Measurements from ENCODE around the gene FUNDC2. TPM values are rescaled to one million over a fixed set of nuclear protein-coding genes. Genes with fewer than 3 reads are reported as not detected.

FUNDC2 gene
- total RNA-seq, 1 experiment from 2014 or later: 80.7 TPM

DNA sequence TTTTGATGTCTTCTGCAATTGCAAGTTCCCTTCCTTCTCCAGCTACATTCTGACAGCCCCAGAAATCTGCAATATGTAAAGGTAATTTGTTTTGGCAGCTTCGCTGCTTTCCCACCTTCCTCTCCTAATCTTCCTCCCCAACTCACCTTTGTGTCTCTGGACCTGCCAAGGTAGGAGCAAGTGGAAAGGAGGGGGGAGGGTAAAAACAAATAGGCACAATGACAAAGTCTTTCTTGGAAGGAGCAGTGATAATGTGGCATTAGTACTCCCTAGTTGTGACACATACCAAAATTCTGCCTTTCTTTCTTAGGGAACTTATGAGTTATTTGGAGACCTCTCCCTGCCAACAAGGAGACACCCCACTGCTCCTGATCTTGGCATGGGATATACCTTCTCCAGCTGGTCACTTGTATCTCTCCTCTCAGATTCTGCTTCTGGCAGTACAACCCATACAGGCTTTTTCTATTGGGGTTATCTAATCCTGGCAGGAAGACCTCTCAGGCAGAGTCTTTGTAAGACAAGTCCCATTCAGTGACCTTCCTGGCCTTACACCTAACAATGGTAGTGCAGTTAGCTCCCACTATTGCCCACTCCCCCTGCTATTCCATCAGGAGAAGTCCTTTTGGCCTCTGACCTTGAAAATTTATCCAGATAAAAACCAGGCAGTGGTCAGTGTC, 28.3 kb upstream of the FUNDC2 start:
- intact Hi-C loops (cut with micrococcal nuclease): no loop called here
- DNase-seq (no peak), ATAC-seq (no peak)
- H3K4me3 ChIP-seq (ENCODE audit: low read length): no peak overlapping the region
- ChIA-PET POLR2A (ENCODE audit: unreplicated experiment) (no interaction called here), CTCF (no interaction called here)
- H3K9me3 ChIP-seq (ENCODE audit: low read length): no peaks in the 10 kb centered on the region
- no TSS peak for BruUV-seq (replicated peaks)
- H3K27me3 ChIP-seq (ENCODE audit: low read length): no peaks in the 10 kb centered on the region
- no peak for TF ChIP-seq CTCF (conservative IDR thresholded peaks at IDR 0.05; ENCODE audit: low read depth, low read length)
- H3F3A ChIP-seq (ENCODE audit: low read length, unreplicated experiment): no peaks in the 10 kb centered on the region
- no peaks in the 10 kb centered on the region for H3K4me1 ChIP-seq (ENCODE audit: insufficient read depth, low read length)
- H4K20me1 ChIP-seq (ENCODE audit: low read length): no peaks in the 10 kb centered on the region
- no peak overlapping the region for H2AFZ ChIP-seq (ENCODE audit: low read length)
- no peaks in the 10 kb centered on the region for H3K36me3 ChIP-seq (ENCODE audit: low read depth, low read length)
- no peak overlapping the region for H3K4me2 ChIP-seq (ENCODE audit: low read length)
- no peaks in the 10 kb centered on the region for H3K9me2 ChIP-seq (replicated peaks; ENCODE audit: low read length)
- no peak overlapping the region for H3K27ac ChIP-seq (ENCODE audit: low read length)
- no peak overlapping the region for H3K9ac ChIP-seq (ENCODE audit: low read length)
- no peaks in the 10 kb centered on the region for H3K79me2 ChIP-seq (ENCODE audit: low read length)

DNA sequence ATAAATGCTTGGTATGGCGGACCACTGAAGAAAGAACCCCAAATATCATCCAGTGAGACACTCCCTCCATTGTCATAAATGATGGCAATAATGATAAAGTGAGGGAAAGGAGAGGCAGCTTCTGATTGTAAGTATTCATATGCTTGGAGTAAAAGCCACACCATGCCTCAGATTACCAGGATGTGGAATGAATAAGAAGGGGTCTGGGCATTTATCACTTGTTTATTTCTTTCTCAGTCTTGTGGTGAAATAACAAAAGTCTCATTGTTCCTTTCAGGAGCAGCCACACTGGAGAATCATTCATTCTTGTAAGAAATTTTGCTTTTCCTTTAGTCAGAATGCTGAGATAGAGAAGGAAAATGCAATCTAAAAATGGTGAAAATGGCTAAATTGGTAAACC, 25.8 kb upstream of the FUNDC2 start:
- CTCF ChIA-PET: no interaction called here

DNA sequence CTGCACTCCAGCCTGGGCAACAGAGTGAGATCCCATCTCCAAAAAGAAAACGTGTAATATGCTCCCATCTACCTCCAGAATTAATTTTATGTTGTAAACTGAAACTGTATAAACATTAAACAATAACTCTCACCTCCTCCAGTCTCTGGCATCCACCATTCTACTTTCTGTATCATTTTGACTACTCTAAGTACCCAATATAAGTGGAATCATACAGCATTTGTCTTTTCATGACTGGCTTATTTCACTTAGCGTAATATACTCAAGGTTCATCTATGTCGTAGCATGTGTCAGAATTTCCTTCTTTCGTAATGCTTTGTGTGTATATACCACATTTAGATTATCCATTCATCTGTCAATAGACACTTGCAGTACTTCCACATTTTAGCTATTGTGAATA, 24.8 kb upstream of the FUNDC2 start:
- intact Hi-C loops (cut with micrococcal nuclease): no loop called here
- no peak for ATAC-seq
- CTCF ChIA-PET: no interaction called here

More for the DNA sequence above, 25.8 kb upstream of the FUNDC2 start:
- Histone ChIP-seq H3K4me2 (ENCODE audit: low read length) (no peak overlapping the region), H3K79me2 (ENCODE audit: low read length) (no peaks in the 10 kb centered on the region), H3K27ac (ENCODE audit: low read length) (no peak overlapping the region), H2AFZ (ENCODE audit: low read length) (no peak overlapping the region), H3F3A (ENCODE audit: low read length, unreplicated experiment) (no peaks in the 10 kb centered on the region), H3K4me3 (ENCODE audit: low read length) (no peak overlapping the region), H3K9ac (ENCODE audit: low read length) (no peak overlapping the region), H3K4me1 (ENCODE audit: insufficient read depth, low read length) (no peaks in the 10 kb centered on the region), H3K9me3 (ENCODE audit: low read length) (no peaks in the 10 kb centered on the region), H3K9me2 (replicated peaks; ENCODE audit: low read length) (no peaks in the 10 kb centered on the region), H3K36me3 (ENCODE audit: low read depth, low read length) (no peaks in the 10 kb centered on the region), H3K27me3 (ENCODE audit: low read length) (no peaks in the 10 kb centered on the region), H4K20me1 (ENCODE audit: low read length) (no peaks in the 10 kb centered on the region)
- TF ChIP-seq EZH2 (IDR thresholded peaks at IDR 0.05; ENCODE audit: low read length, unreplicated experiment): no peak
- intact Hi-C loops (cut with micrococcal nuclease): no loop called here
- no TSS peak for BruUV-seq (replicated peaks)
- DNase-seq: no peak
- ATAC-seq: no peak
- POLR2A ChIA-PET (ENCODE audit: unreplicated experiment): no interaction called here

More for the DNA sequence above, 24.8 kb upstream of the FUNDC2 start:
- POLR2A ChIA-PET (ENCODE audit: unreplicated experiment): no interaction called here
- TF ChIP-seq CTCF (conservative IDR thresholded peaks at IDR 0.05; ENCODE audit: low read depth, low read length): no peak
- no peak for TF ChIP-seq EZH2phosphoT487 (IDR thresholded peaks at IDR 0.05; ENCODE audit: borderline replicate concordance, low read length)
- no peak for TF ChIP-seq EZH2 (IDR thresholded peaks at IDR 0.05; ENCODE audit: low read length, unreplicated experiment)
- H3K79me2 ChIP-seq (ENCODE audit: low read length): no peaks in the 10 kb centered on the region
- no peak overlapping the region for H3K9ac ChIP-seq (ENCODE audit: low read length)
- no peak overlapping the region for H3K27ac ChIP-seq (ENCODE audit: low read length)
- H3K4me1 ChIP-seq (ENCODE audit: insufficient read depth, low read length): no peaks in the 10 kb centered on the region
- no peak overlapping the region for H2AFZ ChIP-seq (ENCODE audit: low read length)
- no peaks in the 10 kb centered on the region for H3K9me3 ChIP-seq (ENCODE audit: low read length)
- no peak for DNase-seq
- no peaks in the 10 kb centered on the region for H3K9me2 ChIP-seq (replicated peaks; ENCODE audit: low read length)
- H3K36me3 ChIP-seq (ENCODE audit: low read depth, low read length): no peaks in the 10 kb centered on the region
- H3K4me2 ChIP-seq (ENCODE audit: low read length): no peak overlapping the region
- no TSS peak for BruUV-seq (replicated peaks)
- H3K4me3 ChIP-seq (ENCODE audit: low read length): no peak overlapping the region
- H4K20me1 ChIP-seq (ENCODE audit: low read length): no peaks in the 10 kb centered on the region
- H3F3A ChIP-seq (ENCODE audit: low read length, unreplicated experiment): no peaks in the 10 kb centered on the region
- H3K27me3 ChIP-seq (ENCODE audit: low read length): no peaks in the 10 kb centered on the region

All from PC-3 (cell line).